ENCODE measurements around the gene ATG13.

Gene ATG13

GRCh38 chr11:46679241-46680163 is 62.1 kb downstream of the ATG13 start:
- Histone ChIP-seq H3K9me3 (ENCODE audit: control insufficient read depth, insufficient read depth, low read depth, low read length) (no peaks in the 10 kb centered on the region), H3K27ac (ENCODE audit: extremely low read depth, low read depth, low read length) (no peak overlapping the region), H3K4me1 (ENCODE audit: control insufficient read depth, insufficient read depth, low read length) (no peaks in the 10 kb centered on the region), H3K4me3 (ENCODE audit: low read depth, low read length) (no peak overlapping the region), H3K36me3 (ENCODE audit: control insufficient read depth in 2 of 2, insufficient read depth in 1 of 2, low read length in 2 of 2) (peaks cover 0 to 44% of the 10 kb centered on the region in 2 experiments; a peak in 1 of 3 replicates)
- TF ChIP-seq ZBTB44 (tag by site-specific recombination; IDR thresholded peaks at IDR 0.05) (no peak), ZSCAN5A (tag by site-specific recombination; IDR thresholded peaks at IDR 0.05) (no peak), ZNF830 (tag by site-specific recombination; IDR thresholded peaks at IDR 0.05; ENCODE audit: low read depth) (no peak), ZFP3 (tag by site-specific recombination; IDR thresholded peaks at IDR 0.05; ENCODE audit: low read depth) (no peak), PRDM4 (tag by site-specific recombination; IDR thresholded peaks at IDR 0.05) (no peak), ZNF2 (tag by site-specific recombination; IDR thresholded peaks at IDR 0.05) (no peak), ZNF354C (tag by site-specific recombination; IDR thresholded peaks at IDR 0.05; ENCODE audit: borderline replicate concordance, low read depth) (no peak), GLIS2 (tag by site-specific recombination; IDR thresholded peaks at IDR 0.05) (no peak), ZNF140 (tag by site-specific recombination; IDR thresholded peaks at IDR 0.05) (no peak), GLIS1 (tag by site-specific recombination; IDR thresholded peaks at IDR 0.05) (no peak), SP3 (tag by site-specific recombination; IDR thresholded peaks at IDR 0.05) (no peak), ZNF23 (tag by site-specific recombination; IDR thresholded peaks at IDR 0.05; ENCODE audit: borderline replicate concordance) (no peak)
- CTCF ChIA-PET, result no interaction called here
- POLR2A ChIA-PET, result no interaction called here

- ChIA-PET CTCF (no interaction called here), POLR2A (no interaction called here)
- Histone ChIP-seq H3K9me3 (ENCODE audit: control insufficient read depth, insufficient read depth, low read depth, low read length) (no peaks in the 10 kb centered on the region), H3K36me3 (ENCODE audit: control insufficient read depth in 2 of 2, insufficient read depth in 1 of 2, low read length in 2 of 2) (peaks cover 0 to 44% of the 10 kb centered on the region in 2 experiments; a peak in 2 of 3 replicates), H3K4me3 (ENCODE audit: low read depth, low read length) (no peak overlapping the region), H3K4me1 (ENCODE audit: control insufficient read depth, insufficient read depth, low read length) (no peaks in the 10 kb centered on the region), H3K27ac (ENCODE audit: extremely low read depth, low read depth, low read length) (no peak overlapping the region)
- TF ChIP-seq HOXD13 (CRISPR knock-in tag; IDR thresholded peaks at IDR 0.05; ENCODE audit: borderline replicate concordance) (no peak), GLIS2 (tag by site-specific recombination; IDR thresholded peaks at IDR 0.05) (no peak), PRDM4 (tag by site-specific recombination; IDR thresholded peaks at IDR 0.05) (no peak), ZNF843 (tag by site-specific recombination; IDR thresholded peaks at IDR 0.05) (no peak), ZNF704 (tag by site-specific recombination; IDR thresholded peaks at IDR 0.05) (no peak), OVOL3 (tag by site-specific recombination; IDR thresholded peaks at IDR 0.05) (no peak), ZNF221 (tag by site-specific recombination; IDR thresholded peaks at IDR 0.05; ENCODE audit: borderline replicate concordance) (no peak), ZNF132 (tag by site-specific recombination; IDR thresholded peaks at IDR 0.05; ENCODE audit: borderline replicate concordance) (no peak), ZBTB17 (tag by site-specific recombination; IDR thresholded peaks at IDR 0.05) (no peak), ZNF776 (tag by site-specific recombination; IDR thresholded peaks at IDR 0.05; ENCODE audit: borderline replicate concordance) (no peak), ZNF416 (tag by site-specific recombination; IDR thresholded peaks at IDR 0.05) (no peak), KLF8 (tag by site-specific recombination; IDR thresholded peaks at IDR 0.05) (no peak), ZNF529 (tag by site-specific recombination; IDR thresholded peaks at IDR 0.05; ENCODE audit: insufficient replicate concordance) (no peak), ZBTB8A (tag by site-specific recombination; IDR thresholded peaks at IDR 0.05) (no peak), ZNF366 (tag by site-specific recombination; conservative IDR thresholded peaks at IDR 0.05) (no peak)
Measured at GRCh38 chr11:46680164-46680760, 62.9 kb downstream of the ATG13 start.

Data from HEK293 (cell line).